SHP77 treated with DMSO at 0.1 percent for 48 hours (cell line): ENCODE measurements around the gene NANS.
A peak's percentile ranks its signal among the peaks of the same experiment; 100 is the strongest.

ENCODE experiments used
- DNase-seq: peaks from one replicate; lab custom pipeline; 2025; lab: John Stamatoyannopoulos, UW

Gene NANS

GRCh38 chr9:98038958-98039357, 17.6 kb upstream of the NANS start:
- DNase-seq = no peak

GRCh38 chr9:98039607-98040017, 16.9 kb upstream of the NANS start:
- DNase-seq = no peak

GRCh38 chr9:98040212-98040611, 16.3 kb upstream of the NANS start:
- no peak for DNase-seq

- DNase-seq = no peak
Observed at GRCh38 chr9:98043915-98044314, 12.6 kb upstream of the NANS start.

GRCh38 chr9:98045234-98046179, 11.0 kb upstream of the NANS start:
- DNase-seq = peak; percentile 91

GRCh38 chr9:98046180-98046543, 10.4 kb upstream of the NANS start:
- no peak for DNase-seq

- no peak for DNase-seq
Observed at GRCh38 chr9:98047002-98047401, 9.5 kb upstream of the NANS start.

- DNase-seq = no peak
Observed at GRCh38 chr9:98049288-98050072, 7.1 kb upstream of the NANS start.

- no peak for DNase-seq
Observed at GRCh38 chr9:98050351-98050750, 6.2 kb upstream of the NANS start.

DNA sequence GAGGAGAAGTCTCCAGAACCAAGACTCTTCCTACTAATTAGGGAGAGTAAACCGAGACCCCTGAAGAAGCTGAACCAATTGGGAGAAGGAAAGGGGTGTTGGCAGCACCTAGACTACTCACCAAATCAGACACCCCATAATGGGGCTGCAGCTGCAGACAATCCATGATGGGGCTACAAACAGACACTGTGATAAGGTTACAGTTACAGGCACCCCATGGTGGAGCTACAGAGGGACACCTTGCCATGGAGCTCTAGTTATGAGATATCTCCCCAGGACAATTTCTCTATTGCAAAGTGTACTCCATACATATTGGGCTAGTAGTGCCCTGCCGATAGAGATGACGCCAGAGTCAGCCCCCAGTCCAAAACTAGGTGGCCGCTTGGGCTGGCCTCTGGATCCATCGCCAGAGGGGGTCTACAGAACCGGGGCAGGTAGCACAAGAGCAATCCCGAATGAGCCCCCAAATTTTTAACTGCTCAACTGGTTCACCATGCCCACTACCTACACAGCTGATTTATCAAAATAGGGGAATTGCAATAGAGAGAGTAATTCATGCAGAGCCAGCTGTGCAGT, 2.1 kb upstream of the NANS start:
- DNase-seq = no peak

GRCh38 chr9:98057138-98057799, 737 bp downstream of the NANS start:
- no peak for DNase-seq

- no peak for DNase-seq
Observed at GRCh38 chr9:98062161-98062560, 5.6 kb downstream of the NANS start.

DNA sequence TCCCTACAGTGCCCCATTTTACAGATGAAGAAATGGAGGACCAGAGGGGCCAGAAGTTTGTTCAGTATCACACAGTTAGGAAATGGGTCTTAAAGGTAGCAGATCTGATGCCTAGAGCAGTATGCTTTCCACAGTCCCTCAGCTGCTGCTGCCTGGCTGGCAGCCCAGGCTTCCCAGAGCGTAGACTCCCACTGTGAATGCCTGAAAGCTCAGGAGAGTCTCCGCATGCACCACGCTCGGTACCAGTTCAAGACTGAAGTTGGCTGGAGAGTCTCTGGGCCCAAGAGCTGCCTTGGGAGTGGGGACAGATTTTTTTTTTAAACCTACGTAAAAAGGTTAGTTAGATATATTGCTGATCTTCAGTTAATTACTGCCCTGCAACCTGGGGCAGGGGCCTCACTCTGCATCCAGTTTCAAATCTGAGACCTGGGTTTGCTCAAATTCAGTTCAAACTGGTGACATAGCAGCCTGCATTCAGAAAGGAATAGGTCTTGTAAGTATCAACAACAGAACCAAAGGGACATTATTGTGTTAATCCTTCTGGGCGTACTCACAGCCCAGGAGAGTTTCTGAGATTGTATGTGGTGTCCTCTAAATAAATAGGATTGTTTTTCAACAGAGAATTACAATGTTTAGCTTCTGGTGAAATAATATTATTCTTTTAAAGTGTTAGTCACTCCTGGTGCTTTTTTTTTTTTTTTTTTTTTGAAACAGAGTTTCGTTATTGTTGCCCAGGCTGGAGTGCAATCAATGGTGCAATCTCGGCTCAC, 8.3 kb downstream of the NANS start:
- no peak for DNase-seq

- no peak for DNase-seq
Observed at GRCh38 chr9:98066235-98066634, 9.7 kb downstream of the NANS start.

GRCh38 chr9:98067184-98067583, 10.7 kb downstream of the NANS start:
- no peak for DNase-seq

DNA sequence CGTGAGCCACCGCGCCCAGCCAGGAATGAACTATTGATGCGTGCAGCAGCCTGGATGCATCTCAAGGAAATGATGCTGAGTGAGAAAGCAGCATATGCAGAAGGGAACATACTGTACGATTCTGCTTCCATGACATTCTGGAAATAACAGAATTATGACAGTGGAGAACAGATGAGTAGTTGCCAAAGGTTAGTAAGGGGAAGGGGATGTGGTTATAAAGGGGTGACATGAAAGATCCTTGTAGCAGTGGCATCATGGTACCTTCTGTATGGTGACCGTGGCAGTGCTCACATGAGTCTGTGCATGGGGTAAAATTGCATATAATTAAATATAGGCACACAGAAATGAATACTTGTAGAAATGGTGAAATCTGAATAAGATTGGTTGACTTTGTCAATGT, 13.0 kb downstream of the NANS start:
- DNase-seq = no peak

DNA sequence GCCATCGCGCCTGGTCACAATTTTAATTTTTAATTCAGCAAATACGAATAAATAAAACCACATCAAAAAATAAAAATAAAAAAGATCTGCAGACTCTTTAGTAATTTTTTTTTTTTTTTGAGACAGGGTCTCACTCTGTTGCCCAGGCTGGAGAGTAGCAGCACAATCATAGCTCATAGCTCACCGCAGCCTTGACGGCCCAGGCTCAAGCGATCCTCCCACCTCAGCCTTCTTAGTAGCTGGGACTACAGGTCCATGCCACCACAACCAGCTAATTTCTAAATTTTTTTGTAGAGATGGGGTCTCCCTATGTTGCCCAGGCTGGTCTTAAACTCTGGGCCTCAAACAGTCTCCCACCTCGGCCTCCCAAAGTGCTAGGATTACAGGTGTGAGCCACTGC, 14.2 kb downstream of the NANS start:
- DNase-seq = no peak

GRCh38 chr9:98071737-98072136, 15.2 kb downstream of the NANS start:
- DNase-seq = no peak

DNA sequence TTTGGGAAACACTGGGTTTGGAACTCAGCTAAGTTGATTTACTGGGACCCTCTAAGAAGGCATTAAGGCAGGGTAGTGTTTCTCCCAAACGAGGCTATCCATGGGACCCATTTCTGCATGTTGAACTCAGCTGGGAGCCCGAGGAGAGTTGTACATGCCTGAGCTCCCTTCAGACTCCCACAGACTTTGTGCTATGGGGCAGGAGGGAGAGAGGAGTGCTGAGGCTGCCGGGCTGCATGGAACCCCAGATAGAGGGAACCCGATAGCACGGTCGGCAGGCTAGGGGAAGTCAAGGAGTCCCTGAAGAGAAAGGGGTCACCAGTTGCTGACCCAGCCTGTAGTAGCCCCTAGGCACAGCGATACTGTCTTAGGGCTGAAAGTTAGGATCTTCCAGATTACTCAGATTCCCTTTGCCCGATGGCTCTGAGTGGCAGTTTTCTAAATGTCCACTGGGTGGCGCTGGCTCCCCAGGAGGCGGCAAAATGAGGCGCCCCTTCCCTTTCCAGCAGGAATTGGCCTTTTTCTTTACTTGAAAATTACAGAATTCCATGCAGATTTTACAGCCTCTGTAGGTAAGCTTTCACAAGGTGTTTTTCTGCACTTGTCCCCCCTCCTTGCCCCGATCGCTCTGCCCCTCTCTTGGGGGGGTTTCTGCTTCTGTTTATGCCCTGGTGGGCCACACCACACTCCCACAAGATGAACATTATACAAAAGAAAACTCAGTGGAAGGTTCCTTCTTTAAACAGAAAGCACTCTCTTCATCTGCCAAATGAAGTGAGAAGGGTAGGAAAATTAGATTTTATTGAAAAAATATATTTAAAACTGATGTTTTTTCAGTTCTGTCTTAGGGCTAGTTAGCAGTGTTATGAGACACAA, 17.8 kb downstream of the NANS start:
- no peak for DNase-seq

GRCh38 chr9:98075332-98075805, 18.8 kb downstream of the NANS start:
- no peak for DNase-seq
